BLaER1 treated with 17β-estradiol and CSF1 and Interleukin-3, amounts not matched to agents 10 nM and 100 nM (cell line): ENCODE measurements around the gene CLEC3A.

ENCODE experiments used
- H3K27ac ChIP-seq, 11 experiments: shearing (Covaris generic); formaldehyde crosslinking; 2 replicates each; pipeline ENCODE4 v1.8.1; 2022
- H3K27me3 ChIP-seq, 11 experiments: shearing (Covaris generic); formaldehyde crosslinking; 2 replicates each; pipeline ENCODE4 v1.8.1; 2022
- H3K36me3 ChIP-seq, 11 experiments: shearing (Covaris generic); formaldehyde crosslinking; 2 replicates each; pipeline ENCODE4 v1.8.1; 2022
- H3K4me1 ChIP-seq, 10 experiments: shearing (Covaris generic); formaldehyde crosslinking; 2 replicates each; pipeline ENCODE4 v1.8.1; 2022
- H3K4me2 ChIP-seq, 11 experiments: shearing (Covaris generic); formaldehyde crosslinking; 2 replicates each; pipeline ENCODE4 v1.8.1; 2022
- H3K4me3 ChIP-seq, 10 experiments: shearing (Covaris generic); formaldehyde crosslinking; 2 replicates each; pipeline ENCODE4 v1.8.1; 2022
- H3K9ac ChIP-seq, 11 experiments: shearing (Covaris generic); formaldehyde crosslinking; 2 replicates each; pipeline ENCODE4 v1.8.1; 2022
- H3K9me3 ChIP-seq, 11 experiments: shearing (Covaris generic); formaldehyde crosslinking; replicated peaks in 1 of 11; 2 replicates each; pipeline ENCODE4 v1.8.1; 2022
- H4K20me1 ChIP-seq, 11 experiments: shearing (Covaris generic); formaldehyde crosslinking; 2 replicates each; pipeline ENCODE4 v1.8.1; 2022
- Cebpa-rat ChIP-seq, 11 experiments: shearing (Covaris generic); IDR thresholded peaks; 2 replicates each; pipeline ENCODE4 v1.8.1; 2022

Gene CLEC3A

GRCh38 chr16:78024159-78024558 lies 1.8 kb downstream of the CLEC3A start:
- H3K9me3 ChIP-seq, result no peaks in the 10 kb centered on the region
- peaks cover 0 to 11% (median 0%) of the 10 kb centered on the region in 10 experiments; a peak in 6 of 20 replicates for H3K4me1 ChIP-seq
- H3K27me3 ChIP-seq, result no peaks in the 10 kb centered on the region
- TF ChIP-seq Cebpa-rat (IDR thresholded peaks at IDR 0.05), result no peak
- no peak overlapping the region for H3K4me2 ChIP-seq
- no peak overlapping the region for H3K9ac ChIP-seq
- no peak overlapping the region for H3K27ac ChIP-seq
- H4K20me1 ChIP-seq, result no peaks in the 10 kb centered on the region
- H3K4me3 ChIP-seq, result no peak overlapping the region
- H3K36me3 ChIP-seq, result no peaks in the 10 kb centered on the region

GRCh38 chr16:78025631-78026030 lies 3.3 kb downstream of the CLEC3A start:
- no peak overlapping the region for H3K27ac ChIP-seq
- H3K27me3 ChIP-seq, result no peaks in the 10 kb centered on the region
- no peaks in the 10 kb centered on the region for H3K36me3 ChIP-seq
- TF ChIP-seq Cebpa-rat (IDR thresholded peaks at IDR 0.05), result no peak
- H3K4me2 ChIP-seq, result no peak overlapping the region
- no peak overlapping the region for H3K9ac ChIP-seq
- H3K9me3 ChIP-seq, result no peaks in the 10 kb centered on the region
- no peak overlapping the region for H3K4me3 ChIP-seq
- peaks cover 0 to 8% (median 0%) of the 10 kb centered on the region in 10 experiments; a peak in 6 of 20 replicates for H3K4me1 ChIP-seq
- no peaks in the 10 kb centered on the region for H4K20me1 ChIP-seq

GRCh38 chr16:78028018-78028417 lies 5.7 kb downstream of the CLEC3A start:
- H3K9ac ChIP-seq, result no peak overlapping the region
- H3K27ac ChIP-seq, result no peak overlapping the region
- no peaks in the 10 kb centered on the region for H3K27me3 ChIP-seq
- H3K4me1 ChIP-seq, result no peaks in the 10 kb centered on the region
- H3K4me3 ChIP-seq, result no peak overlapping the region
- H3K4me2 ChIP-seq, result no peak overlapping the region
- TF ChIP-seq Cebpa-rat (IDR thresholded peaks at IDR 0.05), result no peak
- H3K9me3 ChIP-seq, result no peaks in the 10 kb centered on the region
- no peaks in the 10 kb centered on the region for H4K20me1 ChIP-seq
- H3K36me3 ChIP-seq, result no peaks in the 10 kb centered on the region

- Histone ChIP-seq H4K20me1 (no peaks in the 10 kb centered on the region; a peak in 1 of 22 replicates), H3K4me3 (no peak overlapping the region), H3K9me3 (no peaks in the 10 kb centered on the region), H3K4me1 (peaks cover 0 to 14% (median 9%) of the 10 kb centered on the region in 10 experiments; a peak in 15 of 20 replicates), H3K9ac (no peak overlapping the region), H3K4me2 (peak overlapping the region in 9 of 11 experiments; percentile 26 to 62 (median 49); a peak in 17 of 22 replicates), H3K27ac (no peak overlapping the region), H3K36me3 (no peaks in the 10 kb centered on the region), H3K27me3 (no peaks in the 10 kb centered on the region; a peak in 1 of 22 replicates)
- TF ChIP-seq Cebpa-rat (IDR thresholded peaks at IDR 0.05), result no peak
Measured at GRCh38 chr16:78034530-78034929, 12.2 kb downstream of the CLEC3A start.

GRCh38 chr16:78035012-78035411 lies 12.7 kb downstream of the CLEC3A start:
- Histone ChIP-seq H3K27ac (no peak overlapping the region), H3K36me3 (no peaks in the 10 kb centered on the region), H3K9ac (no peak overlapping the region), H3K4me2 (peak overlapping the region in 9 of 11 experiments; percentile 26 to 62 (median 49); a peak in 16 of 22 replicates), H3K27me3 (no peaks in the 10 kb centered on the region; a peak in 1 of 22 replicates), H3K4me1 (peaks cover 0 to 14% (median 9%) of the 10 kb centered on the region in 10 experiments; a peak in 15 of 20 replicates), H4K20me1 (no peaks in the 10 kb centered on the region; a peak in 1 of 22 replicates), H3K9me3 (no peaks in the 10 kb centered on the region), H3K4me3 (no peak overlapping the region)
- TF ChIP-seq Cebpa-rat (IDR thresholded peaks at IDR 0.05), result no peak

- no peaks in the 10 kb centered on the region for H3K4me1 ChIP-seq
- no peaks in the 10 kb centered on the region; a peak in 1 of 22 replicates for H3K27me3 ChIP-seq
- no peaks in the 10 kb centered on the region for H4K20me1 ChIP-seq
- H3K36me3 ChIP-seq, result no peaks in the 10 kb centered on the region
- H3K9ac ChIP-seq, result no peak overlapping the region
- H3K27ac ChIP-seq, result no peak overlapping the region
- no peak for TF ChIP-seq Cebpa-rat (IDR thresholded peaks at IDR 0.05)
- no peaks in the 10 kb centered on the region for H3K9me3 ChIP-seq
- no peak overlapping the region for H3K4me3 ChIP-seq
- H3K4me2 ChIP-seq, result no peak overlapping the region
Measured at GRCh38 chr16:78040396-78040795, 18.0 kb downstream of the CLEC3A start.

- H3K36me3 ChIP-seq, result no peaks in the 10 kb centered on the region
- no peak overlapping the region for H3K4me2 ChIP-seq
- no peaks in the 10 kb centered on the region for H3K4me1 ChIP-seq
- no peak overlapping the region for H3K4me3 ChIP-seq
- H4K20me1 ChIP-seq, result no peaks in the 10 kb centered on the region
- H3K27ac ChIP-seq, result no peak overlapping the region
- H3K9me3 ChIP-seq, result peaks cover 0 to 6% (median 0%) of the 10 kb centered on the region in 11 experiments; a peak in 1 of 22 replicates
- no peaks in the 10 kb centered on the region for H3K27me3 ChIP-seq
- TF ChIP-seq Cebpa-rat (IDR thresholded peaks at IDR 0.05), result no peak
- no peak overlapping the region for H3K9ac ChIP-seq
Measured at GRCh38 chr16:78045865-78046581, 23.7 kb downstream of the CLEC3A start.

GRCh38 chr16:78048319-78048718 lies 26.0 kb downstream of the CLEC3A start:
- TF ChIP-seq Cebpa-rat (IDR thresholded peaks at IDR 0.05), result no peak
- Histone ChIP-seq H3K27ac (no peak overlapping the region), H4K20me1 (no peaks in the 10 kb centered on the region), H3K9me3 (peaks cover 0 to 6% (median 0%) of the 10 kb centered on the region in 11 experiments; a peak in 1 of 22 replicates), H3K9ac (no peak overlapping the region), H3K4me1 (no peaks in the 10 kb centered on the region), H3K36me3 (no peaks in the 10 kb centered on the region), H3K27me3 (no peaks in the 10 kb centered on the region), H3K4me3 (no peak overlapping the region), H3K4me2 (no peak overlapping the region)

- Histone ChIP-seq H3K4me2 (no peak overlapping the region), H3K27me3 (no peaks in the 10 kb centered on the region), H3K4me1 (no peaks in the 10 kb centered on the region), H3K9ac (no peak overlapping the region), H4K20me1 (no peaks in the 10 kb centered on the region), H3K9me3 (peaks cover 0 to 3% (median 0%) of the 10 kb centered on the region in 11 experiments; a peak in 1 of 22 replicates), H3K4me3 (no peak overlapping the region), H3K27ac (no peak overlapping the region), H3K36me3 (no peaks in the 10 kb centered on the region)
- no peak for TF ChIP-seq Cebpa-rat (IDR thresholded peaks at IDR 0.05)
Measured at GRCh38 chr16:78050734-78051400, 28.5 kb downstream of the CLEC3A start.
